ENCODE results near the gene LIG1.

DNA sequence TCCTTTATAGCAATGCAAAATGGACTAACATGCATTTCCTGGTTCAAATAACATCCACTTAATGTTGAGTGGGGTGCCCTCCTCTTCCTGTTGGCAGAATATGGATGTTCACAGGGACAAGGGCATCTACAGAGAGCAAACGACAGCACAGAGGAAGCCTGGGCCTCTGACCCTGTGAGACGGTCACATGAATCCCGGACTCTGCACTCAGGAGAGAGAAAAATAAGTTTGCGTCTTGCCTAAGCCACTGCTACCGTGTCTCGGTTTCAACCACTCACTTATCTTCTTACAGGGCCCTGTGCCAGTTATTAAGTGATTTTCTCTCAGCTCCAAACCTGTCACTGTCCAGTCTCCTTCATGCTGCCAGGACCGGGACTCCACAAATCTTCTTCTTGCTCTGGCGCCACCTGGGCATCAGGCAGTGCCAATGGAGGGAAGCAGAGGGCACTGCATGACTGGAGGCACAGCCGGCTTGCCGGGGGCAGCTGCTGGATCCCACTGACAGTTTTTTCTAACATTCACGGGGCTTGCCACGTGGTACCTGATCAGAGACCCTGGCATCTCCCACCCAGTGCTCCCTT, 11.8 kb downstream of the LIG1 start:
- TF ChIP-seq, protein P1, sequence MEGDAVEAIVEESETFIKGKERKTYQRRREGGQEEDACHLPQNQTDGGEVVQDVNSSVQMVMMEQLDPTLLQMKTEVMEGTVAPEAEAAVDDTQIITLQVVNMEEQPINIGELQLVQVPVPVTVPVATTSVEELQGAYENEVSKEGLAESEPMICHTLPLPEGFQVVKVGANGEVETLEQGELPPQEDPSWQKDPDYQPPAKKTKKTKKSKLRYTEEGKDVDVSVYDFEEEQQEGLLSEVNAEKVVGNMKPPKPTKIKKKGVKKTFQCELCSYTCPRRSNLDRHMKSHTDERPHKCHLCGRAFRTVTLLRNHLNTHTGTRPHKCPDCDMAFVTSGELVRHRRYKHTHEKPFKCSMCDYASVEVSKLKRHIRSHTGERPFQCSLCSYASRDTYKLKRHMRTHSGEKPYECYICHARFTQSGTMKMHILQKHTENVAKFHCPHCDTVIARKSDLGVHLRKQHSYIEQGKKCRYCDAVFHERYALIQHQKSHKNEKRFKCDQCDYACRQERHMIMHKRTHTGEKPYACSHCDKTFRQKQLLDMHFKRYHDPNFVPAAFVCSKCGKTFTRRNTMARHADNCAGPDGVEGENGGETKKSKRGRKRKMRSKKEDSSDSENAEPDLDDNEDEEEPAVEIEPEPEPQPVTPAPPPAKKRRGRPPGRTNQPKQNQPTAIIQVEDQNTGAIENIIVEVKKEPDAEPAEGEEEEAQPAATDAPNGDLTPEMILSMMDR (IDR thresholded peaks at IDR 0.05): no peak
- TF ChIP-seq POLR2A (IDR thresholded peaks at IDR 0.05): no peak
